LNCaP clone FGC (cell line): ENCODE results near the gene ATAD2B.

Experiments used
- DNase-seq: peaks from one replicate; pipeline ENCODE4 v3.0.0-alpha.2; 2011; ENCODE audit warnings: low read depth
- H3K4me3 ChIP-seq: 2 replicates; pipeline ENCODE4 v1.5.1; 2011; ENCODE audit warnings: mild to moderate bottlenecking, low read depth, low read length, control low read depth
- CTCF ChIP-seq: IDR thresholded peaks from 2 replicates; pipeline ENCODE4 v1.5.1; 2012; ENCODE audit warnings: mild to moderate bottlenecking; ENCODE audit not compliant: control insufficient read depth, insufficient read depth; ENCODE audit errors: extremely low read depth

The ATAD2B gene

GRCh38 chr2:23838996-23839395, 87.9 kb downstream of the ATAD2B start:
- TF ChIP-seq CTCF: no peak
- DNase-seq: no peak
- no peak overlapping the region for H3K4me3 ChIP-seq

DNA sequence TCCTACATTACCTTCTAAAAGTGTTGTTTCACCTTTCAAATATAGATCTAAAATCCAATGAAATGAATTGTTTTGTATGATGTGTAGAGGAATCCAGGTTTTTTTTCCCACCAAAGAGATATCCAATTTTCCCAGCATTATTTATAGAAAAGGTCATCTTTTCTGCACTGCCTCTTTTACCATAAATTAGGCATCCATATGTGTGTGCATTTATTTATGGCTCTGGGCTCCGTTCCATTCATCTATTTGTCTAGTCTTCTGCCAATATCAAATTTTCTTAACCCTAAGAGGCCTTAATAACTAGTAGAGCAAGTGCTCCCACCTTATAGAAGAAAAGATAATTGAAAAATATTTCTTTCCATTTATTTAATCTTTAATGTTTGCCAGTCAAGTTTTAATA, 88.3 kb downstream of the ATAD2B start:
- no peak for TF ChIP-seq CTCF
- peak; percentile 39 for DNase-seq
- no peak overlapping the region for H3K4me3 ChIP-seq

- no peak for TF ChIP-seq CTCF
- H3K4me3 ChIP-seq: no peak overlapping the region
- no peak for DNase-seq
Measured at GRCh38 chr2:23837871-23838270, 89.1 kb downstream of the ATAD2B start.

- H3K4me3 ChIP-seq: no peak overlapping the region
- no peak for DNase-seq
- no peak for TF ChIP-seq CTCF
Measured at GRCh38 chr2:23836971-23837565, 89.9 kb downstream of the ATAD2B start.

- no peak for DNase-seq
- H3K4me3 ChIP-seq: no peak overlapping the region
- no peak for TF ChIP-seq CTCF
Measured at GRCh38 chr2:23836505-23836904, 90.4 kb downstream of the ATAD2B start.

DNA sequence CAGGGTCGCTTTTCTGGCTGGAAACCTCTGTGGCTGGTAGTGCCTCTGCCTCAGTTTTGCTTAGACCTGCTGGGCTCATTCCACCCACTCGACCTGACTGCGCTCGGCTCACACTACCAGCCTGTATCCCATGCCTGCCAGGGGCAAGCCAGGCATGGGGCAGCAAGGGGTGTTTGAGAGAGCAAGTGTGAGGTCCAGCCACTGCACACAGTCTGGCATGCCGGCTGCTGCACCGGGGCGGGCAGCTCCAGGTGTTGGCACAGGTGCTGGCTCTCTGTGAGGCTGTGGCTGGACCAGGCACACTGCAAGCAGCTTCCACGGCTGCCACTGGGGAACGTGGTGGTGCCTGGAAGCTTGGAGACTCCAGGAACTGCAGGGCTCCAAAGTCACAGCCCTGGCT, 90.9 kb downstream of the ATAD2B start:
- DNase-seq: no peak
- no peak overlapping the region for H3K4me3 ChIP-seq
- TF ChIP-seq CTCF: no peak

GRCh38 chr2:23835423-23835822, 91.5 kb downstream of the ATAD2B start:
- DNase-seq: no peak
- TF ChIP-seq CTCF: no peak

More at GRCh38 chr2:23835423-23835822, 91.5 kb downstream of the ATAD2B start:
- no peak overlapping the region for H3K4me3 ChIP-seq
